SK-N-SH (cell line): ENCODE results near the gene LRRC2.

Source experiments
- EP300 ChIP-seq, 2 experiments: IDR thresholded peaks; 2 replicates each; pipeline versions ENCODE4 v1.4.0 to v1.6.1; 2012; ENCODE audit warnings: borderline replicate concordance in 1 of 2, low read depth in 1 of 2, low read length in 1 of 2
- NFIC ChIP-seq: IDR thresholded peaks from 2 replicates; pipeline ENCODE4 v1.4.0; 2012; ENCODE audit warnings: borderline replicate concordance
- POLR2AphosphoS5 ChIP-seq: IDR thresholded peaks from 2 replicates; pipeline ENCODE4 v1.6.1; 2012; ENCODE audit warnings: low read depth, low read length
- RAD21 ChIP-seq: IDR thresholded peaks from 2 replicates; pipeline ENCODE4 v1.6.1; 2012; ENCODE audit warnings: mild to moderate bottlenecking, low read length
- RCOR1 ChIP-seq: fragments of 150-350 bp; IDR thresholded peaks from 2 replicates; pipeline ENCODE4 v1.6.1; 2017; ENCODE audit warnings: antibody characterized with exemption, low read length
- RXRA ChIP-seq: IDR thresholded peaks from 2 replicates; pipeline ENCODE4 v1.4.0; 2012; ENCODE audit warnings: low read depth, mild to moderate bottlenecking, borderline replicate concordance
- SMC3 ChIP-seq: IDR thresholded peaks from 2 replicates; pipeline ENCODE4 v1.6.1; 2012; ENCODE audit warnings: low read depth, low read length, improper control_type of control experiment
- TAF1 ChIP-seq: IDR thresholded peaks from 2 replicates; pipeline ENCODE4 v1.6.1; 2012; ENCODE audit warnings: low read depth, mild to moderate bottlenecking, low read length, moderate library complexity, borderline replicate concordance
- YY1 ChIP-seq: IDR thresholded peaks from 2 replicates; pipeline ENCODE4 v1.4.0; 2012; ENCODE audit warnings: low read depth, mild to moderate bottlenecking
- TF ChIP-seq, protein P1 (sequence below): fragments of 200-600 bp; sonication (generic); IDR thresholded peaks from 2 replicates; pipeline ENCODE4 v1.6.1; 2017; ENCODE audit warnings: antibody characterized with exemption, mild to moderate bottlenecking, moderate library complexity
- TF ChIP-seq, protein P2 (sequence below): IDR thresholded peaks from 2 replicates; pipeline ENCODE4 v1.4.0; 2012; ENCODE audit warnings: low read depth, borderline replicate concordance

GRCh38 chr3:46480491-46481195 is 85.5 kb downstream of the LRRC2 start:
- TF ChIP-seq, protein P1, sequence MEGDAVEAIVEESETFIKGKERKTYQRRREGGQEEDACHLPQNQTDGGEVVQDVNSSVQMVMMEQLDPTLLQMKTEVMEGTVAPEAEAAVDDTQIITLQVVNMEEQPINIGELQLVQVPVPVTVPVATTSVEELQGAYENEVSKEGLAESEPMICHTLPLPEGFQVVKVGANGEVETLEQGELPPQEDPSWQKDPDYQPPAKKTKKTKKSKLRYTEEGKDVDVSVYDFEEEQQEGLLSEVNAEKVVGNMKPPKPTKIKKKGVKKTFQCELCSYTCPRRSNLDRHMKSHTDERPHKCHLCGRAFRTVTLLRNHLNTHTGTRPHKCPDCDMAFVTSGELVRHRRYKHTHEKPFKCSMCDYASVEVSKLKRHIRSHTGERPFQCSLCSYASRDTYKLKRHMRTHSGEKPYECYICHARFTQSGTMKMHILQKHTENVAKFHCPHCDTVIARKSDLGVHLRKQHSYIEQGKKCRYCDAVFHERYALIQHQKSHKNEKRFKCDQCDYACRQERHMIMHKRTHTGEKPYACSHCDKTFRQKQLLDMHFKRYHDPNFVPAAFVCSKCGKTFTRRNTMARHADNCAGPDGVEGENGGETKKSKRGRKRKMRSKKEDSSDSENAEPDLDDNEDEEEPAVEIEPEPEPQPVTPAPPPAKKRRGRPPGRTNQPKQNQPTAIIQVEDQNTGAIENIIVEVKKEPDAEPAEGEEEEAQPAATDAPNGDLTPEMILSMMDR, result no peak
- TF ChIP-seq TAF1 (no peak), POLR2AphosphoS5 (no peak), EP300 (IDR thresholded peaks at IDR 0.05; ENCODE audit: borderline replicate concordance in 1 of 2, low read depth in 1 of 2, low read length in 1 of 2) (no peak), RAD21 (no peak), NFIC (no peak), RCOR1 (no peak), SMC3 (no peak), YY1 (no peak), RXRA (no peak)
- TF ChIP-seq, protein P2, sequence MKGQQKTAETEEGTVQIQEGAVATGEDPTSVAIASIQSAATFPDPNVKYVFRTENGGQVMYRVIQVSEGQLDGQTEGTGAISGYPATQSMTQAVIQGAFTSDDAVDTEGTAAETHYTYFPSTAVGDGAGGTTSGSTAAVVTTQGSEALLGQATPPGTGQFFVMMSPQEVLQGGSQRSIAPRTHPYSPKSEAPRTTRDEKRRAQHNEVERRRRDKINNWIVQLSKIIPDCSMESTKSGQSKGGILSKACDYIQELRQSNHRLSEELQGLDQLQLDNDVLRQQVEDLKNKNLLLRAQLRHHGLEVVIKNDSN, result no peak
